Spleen (tissue), 11 donors: ENCODE measurements around the gene ADAMTSL1. TPM values are rescaled to one million over a fixed set of nuclear protein-coding genes. Genes with fewer than 3 reads are reported as not detected.

Source experiments
- DNase-seq: peaks from one replicate; pipeline ENCODE4 v3.0.0-alpha.2; 2020
- H3K27ac ChIP-seq, 8 donors: fragments of 200-600 bp; sonication (generic) in 7 of 8; 1 replicate in 4 of 8; 2 replicates in 4 of 8; pipeline versions ENCODE4 v1.5.0 to v1.8.0; 2016 to 2021; ENCODE audit warnings: inconsistent platforms in 4 of 8, mild to moderate bottlenecking in 4 of 8, moderate library complexity in 1 of 8
- H3K27me3 ChIP-seq, 7 donors: fragments of 200-600 bp; sonication (generic) in 6 of 7; replicated peaks in 1 of 7; 1 replicate in 4 of 7; 2 replicates in 3 of 7; pipeline versions ENCODE4 v1.5.0 to v1.8.0; 2016 to 2021; ENCODE audit warnings: inconsistent platforms in 3 of 7, mild to moderate bottlenecking in 1 of 7
- H3K36me3 ChIP-seq, 6 donors: fragments of 200-600 bp; sonication (generic) in 5 of 6; 1 replicate in 4 of 6; 2 replicates in 2 of 6; pipeline versions ENCODE4 v1.5.0 to v1.8.0; 2016 to 2021; ENCODE audit warnings: inconsistent platforms in 2 of 6
- H3K4me1 ChIP-seq, 6 donors: fragments of 200-600 bp; sonication (generic) in 5 of 6; 1 replicate in 3 of 6; 2 replicates in 3 of 6; pipeline versions ENCODE4 v1.5.0 to v1.8.0; 2016 to 2021; ENCODE audit warnings: inconsistent platforms in 3 of 6
- H3K4me3 ChIP-seq, 8 donors: fragments of 200-600 bp; sonication (generic) in 7 of 8; 1 replicate in 4 of 8; 2 replicates in 4 of 8; pipeline versions ENCODE4 v1.5.0 to v1.8.0; 2016 to 2021; ENCODE audit warnings: inconsistent platforms in 4 of 8, mild to moderate bottlenecking in 4 of 8, moderate library complexity in 2 of 8
- H3K9me3 ChIP-seq, 8 donors: fragments of 200-600 bp; sonication (generic) in 7 of 8; 1 replicate in 4 of 8; 2 replicates in 4 of 8; pipeline versions ENCODE4 v1.5.0 to v1.8.0; 2016 to 2021; ENCODE audit warnings: inconsistent platforms in 4 of 8
- CTCF ChIP-seq, 11 experiments: fragments of 200-600 bp in 7 of 11; fragments of 450-650 bp in 4 of 11; sonication (generic) in 4 of 11; IDR thresholded peaks in 8 of 11; conservative IDR thresholded peaks in 3 of 11; 1 replicate in 7 of 11; 2 replicates in 4 of 11; pipeline versions ENCODE4 v1.4.0 to v1.8.0; 2016 to 2021; ENCODE audit warnings: antibody characterized with exemption in 11 of 11, inconsistent platforms in 4 of 11, mild to moderate bottlenecking in 1 of 11
- POLR2A ChIP-seq, 3 donors: fragments of 450-650 bp; IDR thresholded peaks; one replicate each; pipeline ENCODE4 v1.5.1; 2017; ENCODE audit warnings: antibody characterized with exemption in 3 of 3, mild to moderate bottlenecking in 1 of 3
- POLR2AphosphoS5 ChIP-seq, 3 donors: sonication (generic); formaldehyde crosslinking; IDR thresholded peaks; one replicate each; pipeline ENCODE4 v1.5.1; 2017; ENCODE audit warnings: antibody characterized with exemption in 3 of 3
- WGBS, 5 donors: extraction: QIAGEN DNeasy Blood & Tissue Kit in 3 of 5; methylation state at CpG; one replicate each; pipeline versions ENCODE4 v1.1.5 to v1.1.7; 2013 to 2018; 5-methylcytosine and 5-hydroxymethylcytosine counted together
- intact Hi-C: fragments of 100-400 bp; cut with DNase I; formaldehyde crosslinking; loops from one replicate; pipeline ENCODE4 v1.15.0; 2023; ENCODE audit warnings: low total_unique reads
- polyA plus RNA-seq, 3 donors: library from polyadenylated mRNA; stranded (reverse); fragments of 200-250 nt; gene quantifications; one replicate each; pipeline ENCODE4 v1.2.1, GENCODE V29; 2013
- total RNA-seq, 7 donors: library from RNA; depleted of rRNA in 3 of 7; stranded (reverse); fragments of >200 nt in 3 of 7; fragmentation: NEBNext Ultra II Directional in 4 of 7; extraction: Animal tissue kit (Norgen Biotek cat#: 25700) in 4 of 7; gene quantifications; one replicate each; pipeline versions ENCODE4 v1.1.0 to v1.2.1, GENCODE V29; 2016 to 2021
- donor health status: healthy with polysubstance abuse.
- donor health status: DM: no; HTN: no; CAD: no; lungs with moderate emphysema.
- donor health status: DM: no; HTN: no; CAD: no.
- donor health status: Bipolar disorder and iron deficiency.
- donor health status: healthy.
- donor health status: DM: no; HTN: no; CAD: no.
- donor health status: DM: yes; HTN: yes; CAD: no.

ADAMTSL1 gene
- total and polyA plus RNA-seq, 10 donors, result 0.35 to 5.3 (median 2.2) TPM

- intact Hi-C loops, result loop anchor here (10.0 kb wide), 2 partner anchors 186 to 584 kb away; no protein-coding TSS in a partner anchor
- no peak for DNase-seq
- 62 to 74% (median 64%) methylated on average over 1 of the region's 1 CpG for WGBS, 5 donors
These were observed 32.7 kb upstream of the ADAMTSL1 start for GRCh38 chr9:18441261-18441660.

GRCh38 chr9:18442629-18443491 is 31.1 kb upstream of the ADAMTSL1 start:
- H3K36me3 ChIP-seq, result no peaks in the 10 kb centered on the region
- no peak overlapping the region for H3K4me3 ChIP-seq
- H3K9me3 ChIP-seq, result no peaks in the 10 kb centered on the region
- peaks cover 0 to 19% (median 2%) of the 10 kb centered on the region in 7 donors for H3K27me3 ChIP-seq
- H3K27ac ChIP-seq, result no peak overlapping the region
- 7 to 9% (median 9%) methylated on average over 6 of the region's 6 CpGs for WGBS, 5 donors
- intact Hi-C loops, result loop anchor here (10.0 kb wide), 2 partner anchors 188 to 582 kb away; no protein-coding TSS in a partner anchor
- TF ChIP-seq CTCF (IDR thresholded peaks at IDR 0.05 in 8 of 11, conservative IDR thresholded peaks at IDR 0.05 in 3 of 11) (peak in 9 of 11 experiments; percentile 47 to 81 (median 75)), POLR2AphosphoS5 (IDR thresholded peaks at IDR 0.05) (no peak)
- peaks cover 0 to 10% (median 2%) of the 10 kb centered on the region in 6 donors for H3K4me1 ChIP-seq
- peak; percentile 71 for DNase-seq

More at GRCh38 chr9:18441261-18441660, 32.7 kb upstream of the ADAMTSL1 start:
- peaks cover 0 to 22% (median 2%) of the 10 kb centered on the region in 7 donors for H3K27me3 ChIP-seq
- H3K4me3 ChIP-seq, result no peak overlapping the region
- TF ChIP-seq POLR2AphosphoS5 (IDR thresholded peaks at IDR 0.05) (no peak), CTCF (IDR thresholded peaks at IDR 0.05 in 8 of 11, conservative IDR thresholded peaks at IDR 0.05 in 3 of 11) (no peak), POLR2A (IDR thresholded peaks at IDR 0.05) (no peak)
- H3K27ac ChIP-seq, result no peak overlapping the region
- no peaks in the 10 kb centered on the region for H3K9me3 ChIP-seq
- peaks cover 0 to 16% (median 5%) of the 10 kb centered on the region in 6 donors for H3K4me1 ChIP-seq
- no peaks in the 10 kb centered on the region for H3K36me3 ChIP-seq

- H3K9me3 ChIP-seq, result no peaks in the 10 kb centered on the region
- no peaks in the 10 kb centered on the region for H3K36me3 ChIP-seq
- no peak overlapping the region for H3K4me3 ChIP-seq
- no peak for TF ChIP-seq CTCF (IDR thresholded peaks at IDR 0.05 in 8 of 11, conservative IDR thresholded peaks at IDR 0.05 in 3 of 11)
- no peak for TF ChIP-seq POLR2AphosphoS5 (IDR thresholded peaks at IDR 0.05)
- TF ChIP-seq POLR2A (IDR thresholded peaks at IDR 0.05), result no peak
- WGBS, 5 donors, result 81 to 96% (median 87%) methylated on average over 4 of the region's 4 CpGs
- intact Hi-C loops, result loop anchor here (10.0 kb wide), 2 partner anchors 192 to 578 kb away; no protein-coding TSS in a partner anchor
- DNase-seq, result no peak
- no peak overlapping the region for H3K27ac ChIP-seq
- H3K4me1 ChIP-seq, result no peaks in the 10 kb centered on the region
- no peaks in the 10 kb centered on the region for H3K27me3 ChIP-seq
These were observed 26.8 kb upstream of the ADAMTSL1 start for GRCh38 chr9:18447131-18447530.

- Histone ChIP-seq H3K9me3 (no peaks in the 10 kb centered on the region), H3K36me3 (no peaks in the 10 kb centered on the region), H3K4me3 (no peak overlapping the region), H3K4me1 (no peaks in the 10 kb centered on the region), H3K27ac (no peak overlapping the region), H3K27me3 (no peaks in the 10 kb centered on the region)
- no peak for DNase-seq
- WGBS, 5 donors, result 77 to 93% (median 84%) methylated on average over 3 of the region's 3 CpGs
- TF ChIP-seq CTCF (IDR thresholded peaks at IDR 0.05 in 8 of 11, conservative IDR thresholded peaks at IDR 0.05 in 3 of 11) (no peak), POLR2AphosphoS5 (IDR thresholded peaks at IDR 0.05) (no peak), POLR2A (IDR thresholded peaks at IDR 0.05) (no peak)
- intact Hi-C loops, result loop anchor here (10.0 kb wide), 2 partner anchors 193 to 577 kb away; no protein-coding TSS in a partner anchor
These were observed 26.4 kb upstream of the ADAMTSL1 start for GRCh38 chr9:18447541-18447940.
